ENCODE data around the gene NQO2.

DNA sequence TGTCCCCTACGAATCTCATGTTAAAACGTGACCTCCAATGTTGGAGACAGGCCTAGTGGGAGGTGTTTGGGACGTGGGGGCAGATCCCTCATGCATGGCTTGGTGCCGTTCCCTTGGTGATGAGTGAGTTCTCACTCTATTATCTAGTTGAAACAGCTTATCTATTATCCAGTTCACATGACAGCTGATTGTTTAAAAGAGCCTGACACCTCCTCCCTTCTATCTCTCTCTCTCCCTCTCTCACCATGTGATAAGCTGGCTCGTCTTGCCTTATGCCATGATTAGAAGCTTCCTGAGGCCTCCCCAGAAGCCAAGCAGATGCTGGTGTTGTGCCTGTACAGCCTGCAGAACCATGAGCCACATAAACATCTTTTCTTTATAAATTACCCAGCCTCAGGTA, 35.7 kb downstream of the NQO2 start:
- TF ChIP-seq, protein P1, sequence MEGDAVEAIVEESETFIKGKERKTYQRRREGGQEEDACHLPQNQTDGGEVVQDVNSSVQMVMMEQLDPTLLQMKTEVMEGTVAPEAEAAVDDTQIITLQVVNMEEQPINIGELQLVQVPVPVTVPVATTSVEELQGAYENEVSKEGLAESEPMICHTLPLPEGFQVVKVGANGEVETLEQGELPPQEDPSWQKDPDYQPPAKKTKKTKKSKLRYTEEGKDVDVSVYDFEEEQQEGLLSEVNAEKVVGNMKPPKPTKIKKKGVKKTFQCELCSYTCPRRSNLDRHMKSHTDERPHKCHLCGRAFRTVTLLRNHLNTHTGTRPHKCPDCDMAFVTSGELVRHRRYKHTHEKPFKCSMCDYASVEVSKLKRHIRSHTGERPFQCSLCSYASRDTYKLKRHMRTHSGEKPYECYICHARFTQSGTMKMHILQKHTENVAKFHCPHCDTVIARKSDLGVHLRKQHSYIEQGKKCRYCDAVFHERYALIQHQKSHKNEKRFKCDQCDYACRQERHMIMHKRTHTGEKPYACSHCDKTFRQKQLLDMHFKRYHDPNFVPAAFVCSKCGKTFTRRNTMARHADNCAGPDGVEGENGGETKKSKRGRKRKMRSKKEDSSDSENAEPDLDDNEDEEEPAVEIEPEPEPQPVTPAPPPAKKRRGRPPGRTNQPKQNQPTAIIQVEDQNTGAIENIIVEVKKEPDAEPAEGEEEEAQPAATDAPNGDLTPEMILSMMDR (IDR thresholded peaks at IDR 0.05; ENCODE audit: poor library complexity), result no peak
- no peak for TF ChIP-seq EZH2 (IDR thresholded peaks at IDR 0.05; ENCODE audit: borderline replicate concordance)
- TF ChIP-seq EZH2phosphoT487 (IDR thresholded peaks at IDR 0.05; ENCODE audit: low read depth, severe bottlenecking, unreplicated experiment), result no peak

Data from hepatocyte (in vitro differentiated cells).